HepG2 (cell line): ENCODE measurements around the gene DNAJC24. TPM values are rescaled to one million over a fixed set of nuclear protein-coding genes. Genes with fewer than 3 reads are reported as not detected.

ENCODE experiments used
- ATAC-seq: fragments of 200-7000 bp; cut with Tn5 transposase; 3 replicates; pipeline ENCODE4 v1.9.1; 2020; ENCODE audit warnings: mild to moderate bottlenecking, moderate library complexity
- BruUV-seq: library from RNA; stranded (reverse); fragments of 400-500 nt; replicated peaks from 2 replicates; lab custom pipeline; 2021; lab: Mats Ljungman, UMichigan
- CTCF ChIA-PET: fragments of 300-600 bp; formaldehyde crosslinking; extraction: SDS; loops from one replicate; lab custom pipeline; 2021; ENCODE audit warnings: low total read pairs, inconsistent platforms, low intra/inter-chr PET ratio; lab: Yijun Ruan, JAX
- POLR2A ChIA-PET: fragments of 350-600 bp; sonication (Branson Sonifier 250); formaldehyde crosslinking; loops from one replicate; lab custom pipeline; 2020; ENCODE audit warnings: antibody characterized with exemption, inconsistent platforms; lab: Yijun Ruan, JAX
- DNase-seq: peaks from one replicate; pipeline ENCODE4 v3.0.0-alpha.2; 2015; ENCODE audit warnings: low spot score
- FAIRE-seq: peaks from 3 replicates; lab custom pipeline; 2011; peaks lifted over from hg19 to GRCh38; lab: Jason Lieb, UNC
- H2AFZ ChIP-seq: one replicate; pipeline ENCODE4 v1.6.1; 2011; ENCODE audit warnings: low read length, inconsistent platforms
- H3K27ac ChIP-seq: fragments of 300-600 bp; 3 replicates; pipeline ENCODE4 v1.8.0; 2011; ENCODE audit warnings: mixed run types, mild to moderate bottlenecking, mixed read lengths, low read length, inconsistent platforms; ENCODE audit not compliant: insufficient read depth; ENCODE audit errors: extremely low read length
- H3K27me3 ChIP-seq, 2 experiments: fragments of 200-600 bp in 1 of 2; 2 replicates in 1 of 2; 3 replicates in 1 of 2; pipeline versions ENCODE4 v1.6.0 to v1.8.0; 2011; ENCODE audit warnings: low read length in 2 of 2, mild to moderate bottlenecking in 2 of 2, moderate library complexity in 2 of 2, inconsistent platforms in 1 of 2; ENCODE audit not compliant: insufficient read depth in 2 of 2, control insufficient read depth in 1 of 2
- H3K36me3 ChIP-seq, 2 experiments: fragments of 200-600 bp in 1 of 2; replicated peaks in 1 of 2; 2 replicates in 1 of 2; 3 replicates in 1 of 2; pipeline versions ENCODE4 v1.5.1 to v1.8.0; 2011; ENCODE audit warnings: low read length in 2 of 2, inconsistent platforms in 1 of 2; ENCODE audit not compliant: insufficient read depth in 2 of 2, control insufficient read depth in 1 of 2
- H3K4me1 ChIP-seq: 2 replicates; pipeline ENCODE4 v1.5.1; 2012; ENCODE audit warnings: low read length, inconsistent platforms; ENCODE audit not compliant: insufficient read depth
- H3K4me2 ChIP-seq: 2 replicates; pipeline ENCODE4 v1.6.0; 2011; ENCODE audit warnings: low read depth, low read length, inconsistent platforms
- H3K4me3 ChIP-seq, 3 experiments: fragments of 200-600 bp in 1 of 3; sonication (generic), shearing (Covaris generic) in 1 of 3; replicated peaks in 1 of 3; 2 replicates each; pipeline ENCODE4 v1.5.1; 2011 to 2016; ENCODE audit warnings: low read length in 3 of 3, inconsistent platforms in 2 of 3, low read depth in 2 of 3, mild to moderate bottlenecking in 2 of 3, control low read depth in 1 of 3, mixed read lengths in 1 of 3; ENCODE audit not compliant: insufficient read depth in 1 of 3
- H3K79me2 ChIP-seq: one replicate; pipeline ENCODE4 v1.6.1; 2011; ENCODE audit warnings: low read length, inconsistent platforms; ENCODE audit not compliant: insufficient read depth
- H3K9ac ChIP-seq: 2 replicates; pipeline ENCODE4 v1.6.0; 2011; ENCODE audit warnings: mild to moderate bottlenecking, low read depth, low read length, inconsistent platforms; ENCODE audit not compliant: insufficient read depth
- H3K9me3 ChIP-seq: 2 replicates; pipeline ENCODE4 v1.5.1; 2012; ENCODE audit warnings: mild to moderate bottlenecking, low read length
- H4K20me1 ChIP-seq: 2 replicates; pipeline ENCODE4 v1.6.0; 2011; ENCODE audit warnings: inconsistent platforms, mild to moderate bottlenecking, low read length, moderate library complexity; ENCODE audit not compliant: insufficient read depth
- ARNT2 ChIP-seq: sonication (generic); formaldehyde crosslinking; IDR thresholded peaks from 2 replicates; pipeline ENCODE4 v1.8.0; 2022; ENCODE audit warnings: mild to moderate bottlenecking, low read depth, missing genetic modification reagents, moderate library complexity
- DDIT3 ChIP-seq: sonication (generic); formaldehyde crosslinking; IDR thresholded peaks from 2 replicates; pipeline ENCODE4 v1.4.0; 2020; ENCODE audit warnings: mild to moderate bottlenecking, missing genetic modification reagents
- MYC ChIP-seq: sonication (generic); formaldehyde crosslinking; IDR thresholded peaks from 2 replicates; pipeline ENCODE4 v1.9.0; 2021; ENCODE audit warnings: missing genetic modification reagents, borderline replicate concordance
- PRDM10 ChIP-seq: sonication (generic); formaldehyde crosslinking; IDR thresholded peaks from 2 replicates; pipeline ENCODE4 v1.4.0; 2020; ENCODE audit warnings: low read depth, missing genetic modification reagents
- SETDB1 ChIP-seq: sonication (generic); formaldehyde crosslinking; IDR thresholded peaks from 2 replicates; pipeline ENCODE4 v1.5.1; 2020; ENCODE audit warnings: missing genetic modification reagents, mild to moderate bottlenecking, borderline replicate concordance
- SP5 ChIP-seq: IDR thresholded peaks from 2 replicates; pipeline ENCODE4 v1.6.1; 2016; ENCODE audit warnings: low read depth, borderline replicate concordance
- TFE3 ChIP-seq: IDR thresholded peaks from 2 replicates; pipeline ENCODE4 v1.6.1; 2016
- TIGD3 ChIP-seq: sonication (generic); formaldehyde crosslinking; IDR thresholded peaks from 2 replicates; pipeline ENCODE4 v1.5.1; 2020; ENCODE audit warnings: mild to moderate bottlenecking, missing genetic modification reagents, borderline replicate concordance
- ZMAT5 ChIP-seq: sonication (generic); formaldehyde crosslinking; IDR thresholded peaks from 2 replicates; pipeline ENCODE4 v1.5.0; 2020; ENCODE audit warnings: mild to moderate bottlenecking, low read depth, missing genetic modification reagents, borderline replicate concordance
- ZNF160 ChIP-seq: sonication (generic); formaldehyde crosslinking; IDR thresholded peaks from 2 replicates; pipeline ENCODE4 v1.8.0; 2022; ENCODE audit warnings: mild to moderate bottlenecking, inconsistent platforms, missing genetic modification reagents
- ZNF879 ChIP-seq: sonication (generic); formaldehyde crosslinking; IDR thresholded peaks from 2 replicates; pipeline ENCODE4 v1.8.1; 2023; ENCODE audit warnings: missing genetic modification reagents
- WGBS: methylation state at CpG from one replicate; pipeline ENCODE4 v1.1.6; 2017; ENCODE audit warnings: low lambda C conversion rate; 5-methylcytosine and 5-hydroxymethylcytosine counted together
- in situ Hi-C: cut with HindIII; loops from 2 replicates; pipeline ENCODE4 v1.10.0; 2017; ENCODE audit warnings: low pct_unique_long_range_greater_than_20kb; ENCODE audit not compliant: extremely low pct_ligation_motif_present
- intact Hi-C: fragments of 100-400 bp; cut with micrococcal nuclease; formaldehyde crosslinking; loops from one replicate; pipeline ENCODE4 v1.10.0; 2022; ENCODE audit not compliant: unreplicated experiment
- polyA plus RNA-seq, 8 experiments: library from polyadenylated mRNA; depleted of rRNA in 3 of 8; stranded (reverse) in 7 of 8; unstranded in 1 of 8; fragments of >200 nt; fragmentation: Illumina TruSeq in 4 of 8; extraction: Trizol in 4 of 8; gene quantifications; 2 replicates each; pipeline versions ENCODE4 v1.2.1 to v1.2.3, GENCODE V29; 2011 to 2016; ENCODE audit warnings: low read depth in 4 of 8, missing spikeins in 1 of 8, mixed read lengths in 1 of 8; ENCODE audit not compliant: insufficient read depth in 1 of 8
- total RNA-seq, 5 experiments: library from RNA; depleted of rRNA; stranded (reverse); fragments of >200 nt; fragmentation: Illumina TruSeq; extraction: Trizol; gene quantifications; 2 replicates each; pipeline ENCODE4 v1.2.3, GENCODE V29; 2016; ENCODE audit warnings: low read depth in 1 of 5

DNAJC24 gene
- total and polyA plus RNA-seq, 2 of the 13 experiments (the other 11 are each of a cell fraction or from before 2014, with no cell fraction given) = 10.5 to 13.7 TPM

GRCh38 chr11:31326470-31327148, 43.1 kb upstream of the DNAJC24 start:
- TF ChIP-seq ZNF160 (CRISPR knock-in tag) (no peak), ZNF879 (CRISPR knock-in tag) (no peak), ARNT2 (no peak), SETDB1 (CRISPR knock-in tag) (no peak), TFE3 (CRISPR knock-in tag) (no peak), PRDM10 (CRISPR knock-in tag) (no peak), SP5 (CRISPR knock-in tag) (no peak), TIGD3 (no peak), ZMAT5 (CRISPR knock-in tag) (no peak), MYC (no peak), DDIT3 (CRISPR knock-in tag) (no peak)
- Histone ChIP-seq H4K20me1 (no peaks in the 10 kb centered on the region), H3K79me2 (no peaks in the 10 kb centered on the region), H3K4me3 (no peak overlapping the region), H3K27ac (no peak overlapping the region), H3K4me1 (no peaks in the 10 kb centered on the region), H2AFZ (no peak overlapping the region), H3K9ac (no peak overlapping the region), H3K4me2 (no peak overlapping the region), H3K9me3 (no peaks in the 10 kb centered on the region), H3K27me3 (no peaks in the 10 kb centered on the region), H3K36me3 (no peaks in the 10 kb centered on the region)
- intact Hi-C loops = no loop called here
- ChIA-PET CTCF (no interaction called here), POLR2A (no interaction called here)
- BruUV-seq = no TSS peak
- in situ Hi-C loops = no loop called here
- no peak for DNase-seq
- no peak for ATAC-seq
- 9% methylated on average over 2 of the region's 2 CpGs for WGBS
- FAIRE-seq = no peak
